ENCODE measurements around the gene MEGF6. TPM values are rescaled to one million over a fixed set of nuclear protein-coding genes. Genes with fewer than 3 reads are reported as not detected.

The MEGF6 gene
- total RNA-seq, 1 donor = 85.4 TPM

DNA sequence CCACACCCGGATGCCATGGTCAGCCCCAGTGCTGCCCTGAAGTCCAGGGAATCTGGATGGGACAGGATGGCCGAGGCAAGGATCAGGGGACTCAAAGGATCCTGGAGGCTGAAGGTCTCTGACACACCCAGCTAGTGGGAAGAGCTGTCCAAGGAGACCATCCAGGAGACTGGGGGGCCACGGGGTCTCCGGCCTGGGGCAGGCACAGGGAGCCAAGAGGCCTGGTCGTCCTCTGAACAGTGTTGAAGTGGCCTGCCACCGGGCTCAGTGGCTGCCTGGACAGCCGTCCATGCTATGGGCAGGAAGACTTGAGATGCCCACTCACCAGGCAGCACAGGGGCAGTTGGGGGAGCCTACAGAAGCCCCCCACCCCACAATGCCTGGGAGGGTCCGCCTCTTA, 41.9 kb downstream of the MEGF6 start:
- no peak overlapping the region for H2AFZ ChIP-seq (ENCODE audit: low read length)
- no peak overlapping the region for H3K4me3 ChIP-seq (ENCODE audit: insufficient read depth, low read length)
- H3K9me3 ChIP-seq (ENCODE audit: low read depth, low read length) = no peaks in the 10 kb centered on the region
- H3K79me2 ChIP-seq (ENCODE audit: insufficient read depth, low read length) = no peaks in the 10 kb centered on the region
- DNase-seq (ENCODE audit: insufficient read length, low spot score, missing footprints) = no peak
- H3K27me3 ChIP-seq (ENCODE audit: insufficient read depth, low read length) = no peaks in the 10 kb centered on the region
- no peaks in the 10 kb centered on the region for H3K4me1 ChIP-seq (ENCODE audit: insufficient read depth, low read length)
- no peak overlapping the region for H3K4me2 ChIP-seq (ENCODE audit: insufficient read depth, low read length)
- TF ChIP-seq, protein P1, sequence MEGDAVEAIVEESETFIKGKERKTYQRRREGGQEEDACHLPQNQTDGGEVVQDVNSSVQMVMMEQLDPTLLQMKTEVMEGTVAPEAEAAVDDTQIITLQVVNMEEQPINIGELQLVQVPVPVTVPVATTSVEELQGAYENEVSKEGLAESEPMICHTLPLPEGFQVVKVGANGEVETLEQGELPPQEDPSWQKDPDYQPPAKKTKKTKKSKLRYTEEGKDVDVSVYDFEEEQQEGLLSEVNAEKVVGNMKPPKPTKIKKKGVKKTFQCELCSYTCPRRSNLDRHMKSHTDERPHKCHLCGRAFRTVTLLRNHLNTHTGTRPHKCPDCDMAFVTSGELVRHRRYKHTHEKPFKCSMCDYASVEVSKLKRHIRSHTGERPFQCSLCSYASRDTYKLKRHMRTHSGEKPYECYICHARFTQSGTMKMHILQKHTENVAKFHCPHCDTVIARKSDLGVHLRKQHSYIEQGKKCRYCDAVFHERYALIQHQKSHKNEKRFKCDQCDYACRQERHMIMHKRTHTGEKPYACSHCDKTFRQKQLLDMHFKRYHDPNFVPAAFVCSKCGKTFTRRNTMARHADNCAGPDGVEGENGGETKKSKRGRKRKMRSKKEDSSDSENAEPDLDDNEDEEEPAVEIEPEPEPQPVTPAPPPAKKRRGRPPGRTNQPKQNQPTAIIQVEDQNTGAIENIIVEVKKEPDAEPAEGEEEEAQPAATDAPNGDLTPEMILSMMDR (IDR thresholded peaks at IDR 0.05; ENCODE audit: extremely low read depth, low read depth, low read length) = no peak
- H3K27ac ChIP-seq (ENCODE audit: low read depth, low read length) = no peak overlapping the region
- H3K36me3 ChIP-seq (ENCODE audit: insufficient read depth, low read length) = no peaks in the 10 kb centered on the region
- no peaks in the 10 kb centered on the region for H4K20me1 ChIP-seq (ENCODE audit: insufficient read depth, low read length)

DNA sequence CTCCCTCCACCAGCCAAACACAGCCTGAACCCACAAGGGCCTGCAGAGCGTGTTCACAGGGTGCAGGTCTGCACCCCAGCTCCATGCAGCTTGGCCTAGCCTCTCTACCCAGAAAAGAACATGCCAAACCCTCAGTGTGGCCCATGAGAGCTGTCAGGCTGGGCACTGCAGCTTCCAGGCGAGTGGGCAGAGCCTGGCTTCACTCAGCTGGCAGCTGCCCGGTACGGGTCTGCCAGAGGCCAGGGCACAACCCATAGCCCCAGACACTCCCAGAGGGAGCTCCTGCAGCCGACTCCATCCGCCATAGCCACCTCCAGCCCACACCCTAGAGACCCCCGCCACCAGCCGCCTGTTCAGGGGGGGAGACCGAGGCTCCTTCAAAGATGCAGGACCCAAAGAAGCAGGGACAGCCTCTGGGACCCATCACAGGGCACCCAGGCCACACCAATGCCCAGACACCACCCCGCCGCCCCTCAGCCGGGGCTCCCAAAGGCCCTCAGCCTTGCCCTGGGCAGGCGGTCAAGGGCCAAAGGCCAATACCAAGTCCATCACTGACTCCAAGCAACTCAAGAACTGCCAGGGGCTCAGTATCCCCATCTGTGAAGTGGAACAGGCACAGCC, 42.4 kb downstream of the MEGF6 start:
- Histone ChIP-seq H3K36me3 (ENCODE audit: insufficient read depth, low read length) (no peaks in the 10 kb centered on the region), H2AFZ (ENCODE audit: low read length) (no peak overlapping the region), H3K9me3 (ENCODE audit: low read depth, low read length) (no peaks in the 10 kb centered on the region), H3K27me3 (ENCODE audit: insufficient read depth, low read length) (no peaks in the 10 kb centered on the region), H3K4me2 (ENCODE audit: insufficient read depth, low read length) (no peak overlapping the region), H4K20me1 (ENCODE audit: insufficient read depth, low read length) (no peaks in the 10 kb centered on the region), H3K4me3 (ENCODE audit: insufficient read depth, low read length) (no peak overlapping the region), H3K4me1 (ENCODE audit: insufficient read depth, low read length) (no peaks in the 10 kb centered on the region), H3K27ac (ENCODE audit: low read depth, low read length) (no peak overlapping the region), H3K79me2 (ENCODE audit: insufficient read depth, low read length) (no peaks in the 10 kb centered on the region)
- TF ChIP-seq, protein P1 (IDR thresholded peaks at IDR 0.05; ENCODE audit: extremely low read depth, low read depth, low read length) = no peak
- DNase-seq (ENCODE audit: insufficient read length, low spot score, missing footprints) = no peak

DNA sequence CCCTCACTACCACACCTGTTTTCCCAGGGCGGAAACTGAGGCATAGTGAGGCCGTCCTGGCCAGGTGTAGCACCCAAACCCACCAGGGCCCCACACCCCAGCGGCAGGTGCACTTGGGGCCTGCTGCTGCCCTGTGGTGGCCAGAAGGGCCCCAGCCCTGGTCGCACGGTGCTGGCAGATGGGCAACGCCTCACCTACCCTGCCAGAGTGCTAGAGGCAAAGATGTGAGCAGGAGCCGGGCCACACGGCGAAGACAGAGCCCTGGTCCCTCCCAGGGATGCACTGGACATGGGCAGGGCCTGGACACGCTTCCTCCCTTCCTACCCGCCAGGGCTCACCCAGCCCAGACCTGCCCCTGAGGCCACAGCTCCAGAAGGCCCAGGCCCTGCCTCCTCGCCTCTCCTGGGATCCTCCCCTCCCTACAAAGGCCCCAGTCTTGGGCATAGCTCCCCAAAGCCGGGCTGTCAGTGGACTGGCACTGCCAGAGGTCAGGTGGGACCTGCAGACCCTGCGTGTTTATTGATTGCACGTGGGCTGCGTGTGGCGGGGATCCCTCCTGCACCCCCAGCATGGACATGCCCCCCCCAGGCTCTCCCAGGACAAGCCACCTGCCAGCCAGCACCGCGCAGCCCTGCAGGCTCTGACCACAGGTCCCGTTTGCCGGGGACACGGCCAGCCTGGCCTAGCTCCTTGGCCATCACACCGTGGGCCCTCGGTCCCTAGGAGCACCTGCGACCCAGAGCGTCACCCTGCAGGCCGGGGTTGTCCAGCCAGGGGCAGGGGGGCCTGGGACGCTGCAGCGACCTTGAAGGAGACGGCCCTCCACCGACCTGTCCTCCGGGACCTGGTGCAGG, 44.1 kb downstream of the MEGF6 start:
- no peak overlapping the region for H3K4me2 ChIP-seq (ENCODE audit: insufficient read depth, low read length)
- H3K79me2 ChIP-seq (ENCODE audit: insufficient read depth, low read length) = no peaks in the 10 kb centered on the region
- no peaks in the 10 kb centered on the region for H3K9me3 ChIP-seq (ENCODE audit: low read depth, low read length)
- no peaks in the 10 kb centered on the region for H3K4me1 ChIP-seq (ENCODE audit: insufficient read depth, low read length)
- TF ChIP-seq, protein P1 (IDR thresholded peaks at IDR 0.05; ENCODE audit: extremely low read depth, low read depth, low read length) = no peak
- DNase-seq (ENCODE audit: insufficient read length, low spot score, missing footprints) = no peak
- no peak overlapping the region for H3K4me3 ChIP-seq (ENCODE audit: insufficient read depth, low read length)
- H4K20me1 ChIP-seq (ENCODE audit: insufficient read depth, low read length) = no peaks in the 10 kb centered on the region
- no peak overlapping the region for H3K27ac ChIP-seq (ENCODE audit: low read depth, low read length)
- H3K27me3 ChIP-seq (ENCODE audit: insufficient read depth, low read length) = no peaks in the 10 kb centered on the region
- no peaks in the 10 kb centered on the region for H3K36me3 ChIP-seq (ENCODE audit: insufficient read depth, low read length)
- no peak overlapping the region for H2AFZ ChIP-seq (ENCODE audit: low read length)
